Occipital lobe (tissue), 2 donors: ENCODE measurements around the gene CX3CR1. TPM values are rescaled to one million over a fixed set of nuclear protein-coding genes. Genes with fewer than 3 reads are reported as not detected.

Experiments
- DNase-seq: peaks from one replicate; lab custom pipeline; 2025; lab: John Stamatoyannopoulos, UW
- total RNA-seq: library from RNA; depleted of rRNA; stranded (reverse); fragments of >200 nt; gene quantifications from one replicate; pipeline ENCODE4 v1.2.3, GENCODE V29; 2014

The CX3CR1 gene
- total RNA-seq, 1 donor from 2014 or later = 11.4 TPM

- no peak for DNase-seq
These were observed 56.9 kb downstream of the CX3CR1 start for GRCh38 chr3:39222939-39223338.

GRCh38 chr3:39222462-39222861 lies 57.4 kb downstream of the CX3CR1 start:
- DNase-seq = no peak

GRCh38 chr3:39221141-39221530 lies 58.7 kb downstream of the CX3CR1 start:
- DNase-seq = no peak

GRCh38 chr3:39220407-39221140 lies 59.3 kb downstream of the CX3CR1 start:
- DNase-seq = no peak

GRCh38 chr3:39219702-39220101 lies 60.1 kb downstream of the CX3CR1 start:
- DNase-seq = no peak

- DNase-seq = no peak
These were observed 63.6 kb downstream of the CX3CR1 start for GRCh38 chr3:39216176-39216790.

GRCh38 chr3:39213613-39214012 lies 66.2 kb downstream of the CX3CR1 start:
- no peak for DNase-seq

Other genes starting within 250 kb of the CX3CR1 start
- 0.31 TPM for gene SCN11A, start 228.1 kb downstream of the CX3CR1 start, total RNA-seq
- gene WDR48, start 228.0 kb downstream of the CX3CR1 start, total RNA-seq = 118 TPM
- 28.7 TPM for gene GORASP1, start 172.4 kb downstream of the CX3CR1 start, total RNA-seq
- 2.5 TPM for gene TTC21A, start 172.4 kb downstream of the CX3CR1 start, total RNA-seq
- 5.9 TPM for gene CSRNP1, start 126.4 kb downstream of the CX3CR1 start, total RNA-seq
- gene XIRP1, start 87.4 kb downstream of the CX3CR1 start, total RNA-seq = not detected
- gene CCR8, start 49.7 kb upstream of the CX3CR1 start, total RNA-seq = not detected
- 12.2 TPM for gene SLC25A38, start 103.3 kb upstream of the CX3CR1 start, total RNA-seq
- gene RPSA, start 126.7 kb upstream of the CX3CR1 start, total RNA-seq = 1,286 TPM
- 0.94 TPM for gene MOBP, start 187.6 kb upstream of the CX3CR1 start, total RNA-seq